NCI-H1694 (cell line): Measurements from ENCODE around the gene TBX15.

Experiments
- DNase-seq: peaks from one replicate; lab custom pipeline; 2025; lab: John Stamatoyannopoulos, UW

Gene TBX15

GRCh38 chr1:118890851-118891384, 97.2 kb downstream of the TBX15 start:
- no peak for DNase-seq

- no peak for DNase-seq
Observed at GRCh38 chr1:118884946-118885345, 103.2 kb downstream of the TBX15 start.

DNA sequence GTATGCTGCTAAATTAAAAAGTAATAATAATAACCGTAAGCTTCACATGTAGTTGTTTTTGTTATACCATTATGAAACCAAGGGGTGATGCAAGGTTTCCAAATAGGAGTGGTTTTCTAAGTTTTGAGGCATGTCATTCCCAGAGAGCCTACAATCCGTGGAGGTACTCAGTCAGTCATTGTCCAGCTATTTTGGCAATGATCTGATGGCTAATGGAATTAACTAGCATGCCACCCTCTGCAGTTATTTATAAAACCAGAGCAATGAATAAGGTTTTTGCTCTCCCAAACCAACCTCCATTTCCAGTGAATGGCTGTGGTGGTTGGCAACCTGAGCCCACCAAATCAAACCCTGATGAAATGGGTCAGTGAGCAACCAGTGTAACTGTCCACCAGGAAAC, 106.4 kb downstream of the TBX15 start:
- DNase-seq, result no peak

DNA sequence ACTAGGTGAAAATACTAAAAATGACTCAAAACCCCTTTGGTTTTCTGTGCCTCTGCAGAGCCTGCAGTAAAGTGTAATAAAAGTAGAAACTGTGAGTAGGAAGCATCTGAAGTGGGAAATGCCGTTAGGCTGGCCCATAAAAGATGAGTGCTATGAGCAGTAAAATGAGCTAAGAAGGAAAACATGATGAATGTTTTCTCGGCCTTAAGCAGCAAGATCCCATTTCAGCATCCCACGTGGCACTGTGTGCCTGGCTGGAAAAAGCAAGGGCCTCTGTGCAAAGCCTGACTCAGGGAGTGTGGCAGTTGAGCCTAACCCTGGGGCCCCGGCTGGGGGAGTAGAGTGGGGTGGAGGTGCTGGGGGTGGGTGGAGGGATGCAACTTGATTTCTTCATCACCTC, 109.5 kb downstream of the TBX15 start:
- no peak for DNase-seq

DNA sequence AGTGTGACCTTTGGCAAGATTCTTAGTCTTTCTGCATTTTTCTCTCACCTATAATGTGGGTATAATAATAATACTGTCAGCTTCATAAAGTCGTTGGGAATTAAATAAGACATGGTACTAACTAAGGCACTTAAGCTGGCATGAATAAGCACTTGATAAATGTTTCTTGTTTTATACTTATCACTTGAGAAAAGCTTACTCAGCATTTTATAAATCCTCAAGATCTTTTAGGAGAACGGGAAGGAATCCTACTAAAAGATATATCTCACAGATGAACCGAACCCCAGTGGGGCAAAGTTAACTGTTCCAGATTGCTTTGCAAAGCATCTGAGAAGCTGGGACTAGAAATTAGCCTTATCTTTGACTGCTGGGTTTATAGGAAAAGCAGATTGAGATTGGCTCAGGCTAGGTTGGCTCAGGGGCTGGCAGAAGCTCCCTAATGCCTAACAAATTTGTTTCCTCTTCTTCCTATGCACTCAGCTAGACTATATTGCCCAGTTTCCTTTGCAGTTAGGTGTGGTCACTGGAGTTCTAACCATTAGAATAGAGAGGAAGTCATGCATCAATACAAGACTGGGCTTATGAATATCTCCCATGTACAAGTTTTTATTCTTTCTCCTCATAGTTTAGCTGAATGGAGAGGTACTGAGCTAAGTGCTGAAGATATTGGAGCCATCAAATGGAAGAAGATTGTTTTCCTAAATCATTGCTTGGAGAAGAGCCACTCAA, 110.3 kb downstream of the TBX15 start:
- no peak for DNase-seq

- DNase-seq, result no peak
Observed at GRCh38 chr1:118871582-118872171, 116.5 kb downstream of the TBX15 start.

GRCh38 chr1:118868387-118868786, 119.8 kb downstream of the TBX15 start:
- no peak for DNase-seq

DNA sequence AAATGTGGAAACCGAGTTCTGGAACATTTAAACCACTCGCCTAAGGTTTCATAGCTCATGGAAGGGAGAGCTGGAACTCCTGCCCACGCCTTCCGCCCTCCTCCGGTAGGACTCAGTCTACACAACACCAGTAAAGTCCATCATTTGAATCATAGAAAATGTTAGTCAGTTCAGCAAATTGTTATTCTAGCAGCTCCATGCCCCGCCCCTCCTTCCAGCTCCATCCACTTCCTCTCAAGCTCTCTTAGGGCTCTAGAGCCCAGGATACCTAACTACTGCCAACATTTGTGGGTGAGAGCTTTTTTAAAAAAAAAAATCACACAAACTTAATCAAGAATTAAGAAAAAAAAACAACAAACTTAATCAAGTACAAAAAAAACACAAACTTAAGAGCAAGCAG, 121.8 kb downstream of the TBX15 start:
- DNase-seq, result no peak

DNA sequence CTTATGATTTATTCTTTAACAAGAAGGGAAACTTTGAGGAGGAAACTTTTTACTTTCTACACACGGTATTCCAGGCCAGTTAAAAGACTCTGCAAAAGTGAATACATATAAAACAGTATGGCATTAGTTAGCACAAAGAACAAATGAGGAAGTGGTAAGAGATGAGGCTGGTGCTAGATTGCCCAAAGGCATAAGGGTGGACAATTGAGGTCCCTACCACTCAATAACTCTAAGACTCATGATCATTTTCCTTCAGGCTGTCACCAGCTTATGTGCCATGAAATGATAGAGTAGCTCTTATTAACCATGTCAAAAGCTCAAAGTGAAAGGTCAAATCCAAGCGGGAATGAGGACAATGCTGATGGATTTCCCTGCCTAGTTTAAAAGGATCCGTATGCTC, 124.5 kb downstream of the TBX15 start:
- no peak for DNase-seq

- no peak for DNase-seq
Observed at GRCh38 chr1:118862755-118863154, 125.4 kb downstream of the TBX15 start.

DNA sequence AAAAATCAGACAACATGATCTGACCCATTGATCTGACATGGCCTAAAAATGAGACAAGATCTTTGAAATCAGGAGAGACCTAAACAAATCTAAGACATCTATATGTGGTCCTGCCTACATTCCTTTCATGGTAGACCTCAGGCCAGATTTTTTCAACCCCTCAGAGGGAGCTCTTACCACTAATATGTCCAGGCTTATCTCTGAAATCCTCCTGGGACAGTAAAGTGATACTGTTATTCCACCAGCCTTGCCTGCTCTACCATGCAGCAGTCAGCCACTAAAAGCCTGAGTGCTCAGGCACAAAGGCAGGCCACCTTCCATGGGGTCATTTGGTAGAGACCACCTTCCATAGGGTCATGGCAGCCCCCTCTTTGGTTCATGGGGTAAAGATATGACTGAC, 126.9 kb downstream of the TBX15 start:
- no peak for DNase-seq

DNA sequence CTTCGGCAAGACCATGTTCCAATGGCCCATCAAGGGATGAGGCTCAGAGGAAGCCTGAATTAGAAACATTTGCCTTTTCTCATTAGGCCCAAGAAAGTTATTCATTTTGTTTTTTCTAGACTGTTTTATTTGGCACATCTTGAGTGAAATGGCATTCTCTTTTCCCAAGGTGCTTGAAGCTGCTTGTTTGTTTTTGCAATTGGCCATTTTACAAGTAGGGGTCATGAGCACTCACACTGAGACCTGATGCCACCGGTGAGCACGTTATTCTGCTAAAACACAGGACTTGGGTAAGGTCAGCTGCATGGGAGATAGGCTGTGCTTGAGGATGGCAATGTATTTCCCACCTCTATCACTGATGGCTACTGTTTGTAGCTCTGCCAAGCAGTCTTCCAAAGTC, 128.1 kb downstream of the TBX15 start:
- DNase-seq, result no peak

- no peak for DNase-seq
Observed at GRCh38 chr1:118846443-118846842, 141.7 kb downstream of the TBX15 start.

GRCh38 chr1:118842452-118843201, 145.5 kb downstream of the TBX15 start:
- DNase-seq, result no peak

GRCh38 chr1:118841521-118841920, 146.6 kb downstream of the TBX15 start:
- no peak for DNase-seq
